ENCODE measurements around the gene RTP2.

RTP2 gene

GRCh38 chr3:187667526-187667925, 34.8 kb downstream of the RTP2 start:
- ATAC-seq (no peak), DNase-seq (no peak)

GRCh38 chr3:187665764-187666402, 36.5 kb downstream of the RTP2 start:
- DNase-seq (no peak), ATAC-seq (no peak)

DNA sequence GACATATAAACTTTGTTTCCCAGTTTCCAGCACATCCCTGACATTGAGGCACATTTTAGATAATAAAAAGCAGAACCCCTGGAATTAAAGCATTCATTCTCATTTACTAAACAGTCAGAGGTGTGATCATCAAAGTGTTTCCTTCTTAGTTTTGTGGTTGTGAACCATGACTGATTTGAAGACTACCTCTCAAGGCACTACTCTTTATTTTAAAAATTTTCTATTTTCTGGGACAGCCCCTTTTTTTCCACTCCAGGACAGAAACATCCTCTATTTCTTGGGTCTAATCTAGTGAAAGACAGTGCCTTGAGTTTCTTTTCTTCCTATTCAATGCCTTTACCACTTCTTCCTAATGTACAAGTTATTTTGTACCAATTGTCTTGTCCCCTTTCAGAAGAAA, 37.3 kb downstream of the RTP2 start:
- peak; percentile 40 for ATAC-seq

GRCh38 chr3:187662848-187663409, 39.4 kb downstream of the RTP2 start:
- no peak for ATAC-seq
- DNase-seq = no peak

More for the DNA sequence above, 37.3 kb downstream of the RTP2 start:
- no peak for DNase-seq

GRCh38 chr3:187661267-187661666, 41.1 kb downstream of the RTP2 start:
- ATAC-seq = no peak

GRCh38 chr3:187651282-187651681, 51.1 kb downstream of the RTP2 start:
- ATAC-seq (no peak), DNase-seq (no peak)

More at GRCh38 chr3:187661267-187661666, 41.1 kb downstream of the RTP2 start:
- DNase-seq = no peak
